NCI-H2227 (cell line): ENCODE results near the gene CEP55.
A peak's percentile ranks its signal among the peaks of the same experiment; 100 is the strongest.

ENCODE experiments used
- DNase-seq: peaks from one replicate; lab custom pipeline; 2025; ENCODE audit not compliant: unreplicated experiment; lab: John Stamatoyannopoulos, UW

The CEP55 gene

DNA sequence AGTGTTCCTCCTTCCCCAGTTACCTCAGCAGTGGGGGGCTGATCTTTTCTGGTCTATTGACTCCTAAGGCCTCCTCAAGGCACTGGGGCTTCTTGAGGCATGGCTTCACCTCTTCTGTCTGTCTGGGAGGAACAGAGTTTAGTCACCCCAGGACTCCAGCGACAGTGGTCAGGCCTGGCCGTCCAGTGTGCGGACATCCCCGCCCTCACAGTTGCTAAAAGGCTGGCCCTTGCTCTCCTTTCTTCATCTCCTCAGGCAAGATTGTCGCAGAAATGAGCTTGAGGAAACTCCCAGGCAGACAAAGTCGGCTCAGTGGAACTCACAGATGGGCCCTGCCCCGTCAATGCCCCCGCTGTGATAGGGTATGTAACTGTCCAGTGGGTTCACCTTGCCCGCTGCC is 63.1 kb downstream of the CEP55 start:
- no peak for DNase-seq

DNA sequence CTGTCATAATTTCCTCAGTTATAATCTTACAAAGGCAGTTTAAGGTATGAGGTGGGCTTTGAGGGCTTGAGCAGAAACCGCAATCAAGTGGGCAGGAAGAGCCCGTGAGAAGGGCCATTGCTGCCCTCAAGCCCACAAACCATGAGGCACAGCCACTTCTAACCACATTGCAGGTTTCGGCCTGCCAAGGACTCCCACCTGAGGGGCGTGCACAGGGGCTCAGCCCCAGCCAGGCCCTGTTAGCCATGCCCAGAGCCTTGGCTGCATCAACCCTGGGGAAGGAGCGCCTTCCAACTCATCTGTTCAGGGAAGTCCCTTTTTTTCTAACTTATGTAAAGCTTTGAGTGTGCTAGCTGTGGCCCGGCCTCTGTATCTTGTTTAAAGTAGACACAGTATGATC is 64.1 kb downstream of the CEP55 start:
- DNase-seq, result no peak

DNA sequence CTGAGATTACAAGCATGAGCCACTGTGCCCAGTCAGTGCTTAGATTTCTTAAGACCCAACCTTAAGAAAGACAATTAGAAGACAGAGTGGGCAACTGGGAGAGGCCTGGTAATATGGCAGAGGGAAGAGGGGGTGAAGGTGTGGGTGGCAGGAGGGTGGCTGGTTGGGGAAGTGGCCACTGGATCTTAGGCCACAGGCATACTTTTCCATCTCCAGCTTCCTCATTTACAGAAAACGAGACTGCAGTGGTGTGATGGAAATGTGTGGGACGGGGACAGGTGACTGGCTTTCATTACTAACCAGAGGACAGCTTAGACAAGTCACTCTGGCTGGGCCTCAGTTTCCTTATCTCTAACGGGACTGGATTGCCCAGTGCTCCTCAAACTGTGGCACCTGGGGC is 69.0 kb downstream of the CEP55 start:
- no peak for DNase-seq

DNA sequence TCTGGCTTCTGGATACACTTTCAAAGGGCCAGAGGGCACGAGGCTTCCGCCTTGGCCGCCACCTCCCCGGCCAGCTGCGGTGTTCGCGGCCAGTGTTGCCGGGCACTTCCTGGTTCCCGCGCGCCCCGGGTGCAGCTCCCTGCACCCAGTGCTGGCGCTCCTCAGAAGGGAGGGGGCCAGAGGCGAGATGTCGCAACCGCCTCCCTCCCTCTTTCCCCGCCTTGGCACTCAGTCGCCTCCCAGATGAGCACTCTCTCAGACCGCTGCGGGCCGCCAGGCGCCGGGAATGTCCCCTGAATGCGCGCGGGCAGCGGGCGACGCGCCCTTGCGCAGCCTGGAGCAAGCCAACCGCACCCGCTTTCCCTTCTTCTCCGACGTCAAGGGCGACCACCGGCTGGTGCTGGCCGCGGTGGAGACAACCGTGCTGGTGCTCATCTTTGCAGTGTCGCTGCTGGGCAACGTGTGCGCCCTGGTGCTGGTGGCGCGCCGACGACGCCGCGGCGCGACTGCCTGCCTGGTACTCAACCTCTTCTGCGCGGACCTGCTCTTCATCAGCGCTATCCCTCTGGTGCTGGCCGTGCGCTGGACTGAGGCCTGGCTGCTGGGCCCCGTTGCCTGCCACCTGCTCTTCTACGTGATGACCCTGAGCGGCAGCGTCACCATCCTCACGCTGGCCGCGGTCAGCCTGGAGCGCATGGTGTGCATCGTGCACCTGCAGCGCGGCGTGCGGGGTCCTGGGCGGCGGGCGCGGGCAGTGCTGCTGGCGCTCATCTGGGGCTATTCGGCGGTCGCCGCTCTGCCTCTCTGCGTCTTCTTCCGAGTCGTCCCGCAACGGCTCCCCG is 70.2 kb downstream of the CEP55 start, which contains the start of gene FFAR4:
TSS of gene FFAR4 (plus strand) at position 231 of the 842 bp plus-strand sequence. CDS start at position 287, 56 bp downstream.
- peak; percentile 13 for DNase-seq

DNA sequence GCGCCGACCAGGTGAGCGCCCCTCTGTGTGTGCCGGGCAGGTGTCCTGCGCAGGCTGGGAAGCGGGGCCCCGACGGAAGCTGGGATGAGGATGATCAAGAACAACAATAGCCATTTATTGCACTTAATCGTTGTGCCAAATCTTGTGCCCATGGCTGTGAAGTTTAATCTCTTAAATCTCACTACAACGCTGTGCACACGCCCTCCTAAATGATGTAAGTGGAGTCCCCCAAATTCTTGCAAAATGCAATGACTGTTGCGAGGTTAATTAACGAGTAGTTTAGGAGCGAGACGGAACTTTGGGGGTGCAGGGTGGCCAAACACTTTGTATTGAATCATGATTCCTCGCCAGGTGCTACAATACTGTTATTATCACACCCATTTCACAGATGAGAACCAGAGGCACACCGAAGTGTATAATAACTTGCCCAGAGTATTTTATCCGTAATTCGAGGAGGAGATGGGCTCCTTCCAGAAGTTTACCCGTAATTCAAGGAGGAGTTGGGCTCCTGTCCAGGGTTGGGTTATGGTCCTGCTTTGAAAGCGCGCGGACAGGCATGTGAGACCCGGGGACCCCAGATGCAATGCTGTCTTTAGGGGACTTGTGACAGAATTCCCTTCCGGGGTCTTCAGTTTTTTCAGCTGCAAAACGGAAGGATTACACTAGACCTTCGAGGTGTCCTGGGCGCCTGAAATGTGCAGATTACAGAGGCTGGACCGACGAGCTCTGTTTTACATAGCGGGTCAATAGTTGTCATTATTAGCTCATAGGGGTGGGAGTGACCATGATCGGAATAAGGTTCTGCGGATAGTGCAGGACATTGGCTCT is 71.1 kb downstream of the CEP55 start:
- DNase-seq, result no peak

DNA sequence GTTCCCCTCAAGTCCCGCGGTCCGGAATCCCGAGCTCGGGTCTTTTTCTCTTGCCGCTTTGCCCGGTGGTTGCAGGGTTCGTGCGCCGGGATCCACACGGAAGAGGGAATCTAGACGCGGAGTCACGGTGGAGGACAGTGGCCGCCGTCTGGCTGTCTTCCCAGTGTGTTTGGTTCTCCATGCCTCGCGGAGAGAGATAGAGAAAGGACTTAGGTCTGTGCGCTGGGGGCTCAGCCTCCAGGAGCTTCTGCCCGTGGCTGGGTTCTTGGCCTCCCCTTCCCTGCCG is 71.6 kb downstream of the CEP55 start:
- no peak for DNase-seq

DNA sequence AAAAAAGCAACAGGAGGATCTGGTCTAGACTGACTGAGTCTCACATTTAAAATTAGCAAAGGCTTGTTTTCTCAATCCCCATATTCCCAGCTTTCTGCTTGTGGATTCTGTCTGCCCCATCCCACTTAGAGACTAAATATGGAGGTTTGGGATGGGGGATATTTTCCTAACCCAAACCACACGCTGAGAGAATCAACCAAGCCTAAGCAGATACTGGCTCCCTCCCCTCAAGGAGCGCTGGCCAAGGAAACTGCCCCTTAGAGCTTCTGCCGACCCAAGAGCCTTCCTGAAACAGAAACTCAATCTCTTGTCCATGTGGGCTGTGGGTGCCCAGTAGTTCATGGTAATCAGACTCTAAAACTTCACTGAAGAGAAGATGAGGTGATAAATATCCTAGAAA is 74.0 kb downstream of the CEP55 start:
- DNase-seq, result no peak

DNA sequence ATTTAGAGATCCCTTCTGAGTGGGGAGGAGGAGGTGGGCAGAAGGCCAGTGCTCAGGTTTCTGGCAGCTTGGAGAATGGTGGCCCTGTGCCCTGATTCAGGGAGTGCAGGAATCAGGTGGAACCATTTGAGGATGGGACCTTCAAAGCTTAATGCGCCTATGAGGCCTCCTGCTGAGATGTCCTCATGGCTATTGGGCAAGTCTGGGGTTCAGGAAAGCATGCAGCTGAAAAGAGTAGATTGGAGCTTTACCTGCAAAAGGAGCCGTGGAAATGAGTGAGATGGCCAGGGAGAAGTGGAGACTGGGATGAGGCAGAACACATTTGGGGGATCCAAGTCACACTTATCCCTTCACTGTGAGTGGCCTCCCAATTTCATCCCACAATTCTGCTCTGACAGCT is 76.2 kb downstream of the CEP55 start:
- DNase-seq, result no peak

DNA sequence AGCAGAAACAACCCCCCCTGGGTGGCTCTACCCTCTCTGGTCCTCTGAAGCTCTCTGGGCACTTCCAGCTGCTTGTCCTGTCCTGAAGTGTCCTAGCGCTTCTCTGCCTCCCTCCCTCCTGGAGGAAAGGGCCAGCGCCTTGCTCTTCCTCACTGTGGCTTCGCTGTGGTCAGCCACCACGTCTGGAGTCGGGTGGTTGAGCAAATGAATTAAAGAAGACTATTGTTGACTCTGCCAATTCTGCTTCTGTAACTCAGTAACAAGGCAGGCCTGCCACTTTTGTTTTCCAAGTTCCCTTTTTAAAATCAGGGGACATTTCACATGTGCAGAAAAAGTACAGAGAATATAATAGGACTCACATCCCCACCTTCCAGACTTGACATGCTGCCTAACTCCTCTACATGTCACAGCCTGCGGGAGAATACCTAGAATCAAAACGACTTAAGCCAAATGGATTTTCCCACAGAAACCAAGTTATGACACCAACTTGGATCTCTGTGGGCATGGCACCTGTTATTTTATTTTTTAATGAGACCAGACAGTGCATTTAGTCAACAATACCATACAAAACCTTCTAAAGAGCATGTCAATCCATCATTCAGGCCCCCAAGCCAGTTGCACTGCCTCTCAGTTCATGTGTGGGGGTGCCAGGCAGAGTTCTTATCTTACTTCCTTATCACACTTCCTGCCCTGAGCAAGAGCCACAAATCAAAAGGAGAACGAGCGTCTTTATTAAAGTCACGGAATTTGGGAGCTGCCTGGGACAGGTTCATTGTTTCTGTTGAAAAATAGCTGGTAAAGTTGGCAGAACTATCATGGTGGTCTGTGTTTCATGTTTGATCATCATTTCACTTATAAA is 76.9 kb downstream of the CEP55 start:
- no peak for DNase-seq

DNA sequence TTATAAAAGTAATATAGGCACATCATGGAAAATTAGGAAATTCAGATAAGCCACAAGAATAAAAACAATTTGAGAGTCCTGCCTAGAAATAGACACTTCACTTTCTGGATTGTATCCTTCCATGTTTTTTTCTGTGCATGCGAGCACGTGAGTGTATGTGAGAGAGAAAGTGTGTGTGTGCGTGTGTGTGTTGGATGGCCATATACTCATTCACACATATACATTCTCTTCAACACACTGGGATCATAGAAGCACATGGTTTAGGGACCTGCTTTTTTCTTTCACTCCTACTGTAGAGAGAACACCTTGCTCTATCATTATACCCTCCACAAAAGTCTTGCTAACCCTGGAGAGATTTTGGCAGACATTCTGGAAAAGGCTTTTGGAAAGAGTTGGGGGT is 77.5 kb downstream of the CEP55 start:
- no peak for DNase-seq

DNA sequence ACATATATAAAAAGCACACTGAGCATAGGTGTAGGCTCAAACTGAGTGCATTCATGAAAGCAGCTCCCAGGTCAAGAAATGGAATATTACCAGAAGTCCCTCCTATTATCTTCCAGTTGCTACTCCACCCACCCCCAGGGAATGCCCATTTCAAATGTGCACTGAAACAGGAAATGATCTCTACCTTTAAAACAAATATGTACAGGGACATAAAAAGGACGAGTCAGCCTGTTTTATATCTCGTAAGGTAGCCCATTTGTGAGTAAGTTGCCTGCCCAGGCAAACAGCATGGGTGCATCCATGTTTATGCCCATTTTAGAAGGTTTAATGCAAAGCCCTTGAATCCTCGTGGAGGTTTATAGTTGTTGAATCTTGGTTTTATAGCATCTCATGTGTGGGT is 80.5 kb downstream of the CEP55 start:
- DNase-seq, result no peak

DNA sequence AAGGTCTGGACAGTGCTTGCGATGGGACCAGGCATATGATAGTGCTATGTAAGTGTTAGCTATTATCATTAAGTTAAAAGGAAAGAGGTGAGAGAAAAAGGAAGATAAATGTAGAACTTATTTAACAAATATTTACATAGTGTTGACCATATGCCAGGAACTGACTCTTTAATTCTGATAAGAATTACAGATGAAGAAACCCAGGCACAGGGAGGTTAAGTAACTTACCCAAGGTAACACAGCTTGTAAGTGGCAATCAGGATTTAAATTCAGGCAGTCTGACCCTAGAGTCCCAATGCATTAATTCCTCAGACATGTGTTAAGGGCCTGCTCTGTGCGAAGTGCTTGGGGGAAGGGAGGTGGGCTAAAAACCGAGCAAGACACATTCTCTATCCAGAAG is 81.2 kb downstream of the CEP55 start:
- DNase-seq, result no peak
